C1 segment of cervical spinal cord (tissue), 14 donors: Measurements from ENCODE around the gene OR12D3.
"Not testable (repeated sequence)": the region's sequence is repeated elsewhere in the genome, so short reads cannot be mapped to it uniquely, and the experiment has no call there.

Experiments used
- DNase-seq, 14 donors: peaks; one replicate each; lab custom pipeline; 2025; lab: John Stamatoyannopoulos, UW

The OR12D3 gene, protein sequence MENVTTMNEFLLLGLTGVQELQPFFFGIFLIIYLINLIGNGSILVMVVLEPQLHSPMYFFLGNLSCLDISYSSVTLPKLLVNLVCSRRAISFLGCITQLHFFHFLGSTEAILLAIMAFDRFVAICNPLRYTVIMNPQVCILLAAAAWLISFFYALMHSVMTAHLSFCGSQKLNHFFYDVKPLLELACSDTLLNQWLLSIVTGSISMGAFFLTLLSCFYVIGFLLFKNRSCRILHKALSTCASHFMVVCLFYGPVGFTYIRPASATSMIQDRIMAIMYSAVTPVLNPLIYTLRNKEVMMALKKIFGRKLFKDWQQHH

DNA sequence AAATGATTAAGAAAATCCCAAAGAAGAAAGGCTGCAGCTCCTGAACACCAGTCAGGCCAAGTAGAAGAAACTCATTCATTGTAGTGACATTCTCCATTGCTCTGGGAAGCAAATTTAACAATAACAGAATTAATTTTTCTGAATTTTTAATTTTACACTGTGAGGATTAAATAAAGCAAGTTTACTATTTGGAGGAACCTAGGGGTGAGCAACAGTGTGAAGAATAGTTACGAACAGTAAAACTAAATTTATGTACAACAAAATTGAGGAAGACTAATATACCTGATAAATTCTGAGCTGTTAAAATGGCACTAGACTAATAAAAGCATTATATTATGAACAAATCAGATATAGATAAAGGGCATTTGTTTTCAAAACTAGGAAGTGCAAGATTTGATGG is at the start of gene OR12D3:
Gene OR12D3 (minus strand): TSS at position 101 of the 400 bp plus-strand sequence. CDS start 4 bp downstream, at position 97.
- DNase-seq, result no peak

DNA sequence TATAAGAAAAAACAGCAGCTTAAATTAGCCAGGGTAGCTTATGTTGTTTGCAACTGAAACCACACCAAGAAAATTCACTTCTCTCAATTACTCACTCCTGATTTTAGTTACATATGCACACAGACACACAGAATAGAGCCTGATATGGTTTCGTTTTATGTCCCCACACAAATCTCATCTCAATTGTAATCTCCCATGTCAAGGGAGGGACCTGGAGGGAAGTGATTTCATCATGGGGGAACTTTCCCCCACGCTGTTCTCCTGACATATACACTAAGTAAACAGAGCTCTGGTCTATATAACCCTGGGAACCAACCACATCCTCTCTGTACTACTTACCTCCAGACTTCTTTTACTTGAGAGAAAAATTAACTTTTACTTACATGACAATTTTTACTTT is 49.5 kb upstream of the OR12D3 start:
- no peak for DNase-seq

DNA sequence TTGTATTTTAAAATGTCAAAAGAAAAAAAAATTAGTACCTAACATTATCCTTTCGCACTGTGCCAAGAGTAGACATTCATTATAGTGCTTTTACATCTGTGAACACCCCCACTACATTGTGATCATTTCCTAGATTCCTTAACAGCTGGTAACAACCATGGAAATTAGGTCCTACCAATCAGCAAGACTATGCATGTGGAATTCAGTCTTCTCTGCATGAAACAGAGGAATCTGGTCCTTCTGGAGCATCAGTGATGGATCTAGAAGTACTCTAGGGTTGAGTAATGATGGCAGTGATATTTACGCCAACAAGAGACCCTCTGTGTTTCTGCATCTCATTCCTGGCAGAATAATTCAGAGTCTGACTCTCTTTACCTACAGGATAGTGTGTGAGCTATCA is 49.1 kb upstream of the OR12D3 start:
- DNase-seq, result no peak

DNA sequence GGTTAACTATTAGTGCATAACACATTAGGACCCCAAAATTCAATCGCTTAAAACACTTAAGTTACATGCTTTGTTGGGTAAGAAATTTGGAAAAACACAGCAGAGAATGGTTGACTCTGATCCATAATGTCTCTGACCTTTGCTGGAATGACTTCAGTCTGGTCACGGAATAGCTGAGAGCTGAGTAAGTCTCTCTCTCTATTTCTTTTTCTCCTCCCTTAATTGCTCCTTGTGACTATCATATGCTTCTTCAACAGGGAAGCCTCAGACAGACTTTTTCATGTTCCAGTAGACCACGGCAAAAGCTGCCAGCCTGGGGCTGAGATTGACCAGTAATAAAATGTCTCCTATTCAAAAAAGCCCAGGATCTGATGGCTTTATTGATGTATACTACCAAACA is 44.4 kb upstream of the OR12D3 start:
- DNase-seq, result no peak

DNA sequence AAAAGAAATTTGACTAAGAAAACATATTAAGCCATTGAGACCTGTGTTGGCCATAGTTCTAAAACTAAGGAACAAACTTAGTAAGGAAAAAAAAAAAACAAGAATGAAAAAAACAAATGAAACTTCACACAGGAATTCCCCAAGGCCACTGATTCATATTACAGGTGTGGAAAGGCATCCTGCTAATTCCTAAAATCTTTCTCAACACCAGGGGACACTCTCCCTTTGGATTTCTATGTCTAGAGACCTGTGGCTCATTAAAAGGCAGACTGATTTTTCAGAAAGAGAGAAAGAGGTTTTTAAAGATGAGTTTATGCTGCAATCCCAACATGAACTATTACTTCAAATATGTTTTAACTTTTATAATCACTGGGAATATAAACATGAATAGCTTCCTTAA is 39.5 kb upstream of the OR12D3 start, which contains the start of gene OR12D1:
Gene OR12D1 (plus strand): TSS at position 341 of the 400 bp plus-strand sequence.
- DNase-seq, result no peak

DNA sequence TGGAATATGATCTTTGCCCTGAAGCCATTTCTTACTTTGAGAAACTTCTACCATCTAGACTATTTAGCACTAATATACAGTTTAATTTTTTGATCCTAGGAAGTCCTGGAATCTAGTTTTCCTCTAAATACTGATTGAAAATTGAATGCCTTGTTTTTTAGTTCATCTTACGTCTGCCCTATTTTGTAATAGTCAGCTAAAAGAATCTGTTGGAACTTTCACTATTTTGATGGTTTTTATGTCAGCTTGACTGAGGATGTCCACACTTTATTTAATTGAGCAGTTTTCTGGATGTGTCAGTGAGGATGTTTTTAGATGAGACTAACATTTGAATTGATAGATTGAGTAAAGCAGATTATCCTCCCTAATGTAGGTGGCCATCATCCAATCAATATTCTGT is 28.7 kb upstream of the OR12D3 start:
- no peak for DNase-seq

DNA sequence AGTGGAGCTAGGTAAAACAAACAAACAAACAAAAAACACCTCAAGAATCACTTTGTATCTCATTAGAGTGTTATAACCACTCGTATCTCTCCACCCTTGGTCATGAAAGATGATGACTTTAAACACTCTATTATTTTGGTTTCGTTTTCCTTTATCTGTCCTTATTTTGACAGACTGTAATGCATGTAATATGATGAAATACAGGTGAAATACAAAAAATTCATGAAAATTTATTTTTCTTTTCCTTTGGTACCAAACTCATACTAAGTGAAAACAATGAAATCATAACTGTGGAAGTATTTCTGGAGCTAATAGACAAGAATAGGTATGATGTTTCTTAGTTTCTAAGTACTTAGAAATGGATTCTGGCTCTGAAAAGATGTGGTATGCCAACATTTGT is 24.4 kb upstream of the OR12D3 start:
- DNase-seq, result no peak

DNA sequence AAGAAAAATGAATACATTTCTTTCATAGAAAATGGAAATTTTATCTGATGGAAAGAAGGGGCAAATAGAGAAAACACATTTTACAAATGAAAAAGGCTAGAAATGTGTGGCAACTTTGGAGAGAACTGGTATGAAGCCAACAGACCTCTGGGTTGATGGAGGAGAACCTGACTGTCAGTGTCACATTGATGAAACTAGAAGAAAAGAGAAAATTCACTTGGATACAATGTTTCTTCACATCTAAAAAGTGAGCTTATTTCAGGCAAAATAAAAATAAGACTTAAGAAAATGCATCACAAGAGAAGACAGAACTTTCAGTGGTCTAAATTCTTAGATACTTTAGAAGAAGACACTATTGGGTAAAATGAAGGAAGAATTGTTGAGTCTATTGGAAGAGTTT is 20.2 kb upstream of the OR12D3 start, which contains the start of gene OR12D2:
Gene OR12D2 (plus strand): TSS at position 301 of the 400 bp plus-strand sequence. CDS start 1,069 bp downstream, outside the sequence.
- DNase-seq, result no peak

DNA sequence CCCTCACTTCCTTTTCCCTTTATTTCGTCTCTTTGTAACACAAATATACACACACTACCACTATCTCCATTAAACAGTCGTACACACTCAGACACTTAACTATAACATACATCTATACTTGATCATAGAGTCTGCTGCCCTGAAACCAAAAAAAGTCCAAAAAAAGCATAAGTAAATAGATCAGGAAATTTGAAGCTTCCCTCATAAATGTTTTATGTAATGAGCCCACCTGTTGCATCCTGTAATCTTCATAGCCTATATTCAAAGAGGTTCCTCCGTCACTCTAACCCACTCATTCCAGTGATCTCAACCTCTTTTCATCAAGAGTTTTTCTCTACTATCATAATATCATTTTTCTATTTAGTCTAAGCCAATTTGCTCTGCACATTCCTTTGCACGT is 13.4 kb upstream of the OR12D3 start:
- DNase-seq, result no peak

DNA sequence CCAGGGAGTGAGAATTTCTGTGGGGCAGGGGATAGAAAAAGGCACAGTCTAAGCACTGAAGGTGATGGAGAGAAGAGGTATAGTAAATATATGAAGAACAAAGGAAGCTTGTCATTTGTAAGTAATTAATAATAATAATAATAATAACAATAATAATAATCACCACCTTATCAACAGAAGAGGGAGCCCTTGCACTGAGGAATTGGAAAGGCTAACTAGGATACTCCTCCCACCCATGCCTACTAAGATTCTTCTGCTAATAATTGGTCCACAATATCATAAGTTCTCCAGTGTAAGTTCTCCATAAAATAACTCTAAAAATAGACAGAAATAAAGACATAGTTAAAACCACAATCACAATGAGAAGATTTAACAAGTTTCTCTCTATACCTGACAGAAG is 912 bp upstream of the OR12D3 start:
- no peak for DNase-seq

DNA sequence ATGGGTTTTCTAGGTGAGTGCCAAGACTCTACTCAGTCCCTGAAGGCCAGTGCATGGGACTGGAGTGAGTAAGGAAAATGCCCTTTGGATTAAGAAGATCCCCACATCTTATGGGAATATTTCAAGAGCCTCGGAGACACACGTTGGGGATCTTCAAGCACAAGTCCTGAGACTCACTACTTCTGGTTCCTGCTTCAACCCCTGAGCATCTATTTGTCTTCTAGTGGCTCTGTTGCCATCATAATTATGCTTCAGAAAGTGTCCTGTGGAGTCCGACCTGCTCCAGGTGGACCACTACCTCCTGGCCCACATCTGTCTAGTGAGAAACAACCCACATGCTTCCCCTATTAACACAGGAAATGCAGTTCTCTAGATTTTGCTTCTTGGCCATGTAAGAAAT is 6.3 kb downstream of the OR12D3 start, which contains the start of gene OR5V1:
Gene OR5V1 (minus strand): TSS at position 101 of the 400 bp plus-strand sequence. CDS start 12,670 bp downstream, outside the sequence.
- no peak for DNase-seq

DNA sequence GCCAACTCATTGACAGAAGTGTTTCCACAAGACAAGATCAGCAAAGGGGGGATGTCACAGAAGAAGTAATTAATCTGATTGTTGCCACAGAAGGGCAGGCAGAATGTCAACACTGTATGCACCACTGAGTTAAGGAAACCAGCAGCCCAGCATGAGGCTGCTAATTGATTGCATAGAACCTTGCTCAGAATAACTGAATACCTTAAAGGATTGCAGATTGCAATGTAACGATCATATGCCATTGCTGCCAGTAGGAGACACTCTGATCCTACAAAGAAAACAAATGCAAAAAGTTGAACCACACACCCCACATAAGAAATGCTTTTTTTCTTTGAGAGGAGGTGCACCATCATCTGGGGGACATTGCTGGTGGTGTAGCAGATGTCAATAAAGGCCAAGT is 19.5 kb downstream of the OR12D3 start:
- no peak for DNase-seq

DNA sequence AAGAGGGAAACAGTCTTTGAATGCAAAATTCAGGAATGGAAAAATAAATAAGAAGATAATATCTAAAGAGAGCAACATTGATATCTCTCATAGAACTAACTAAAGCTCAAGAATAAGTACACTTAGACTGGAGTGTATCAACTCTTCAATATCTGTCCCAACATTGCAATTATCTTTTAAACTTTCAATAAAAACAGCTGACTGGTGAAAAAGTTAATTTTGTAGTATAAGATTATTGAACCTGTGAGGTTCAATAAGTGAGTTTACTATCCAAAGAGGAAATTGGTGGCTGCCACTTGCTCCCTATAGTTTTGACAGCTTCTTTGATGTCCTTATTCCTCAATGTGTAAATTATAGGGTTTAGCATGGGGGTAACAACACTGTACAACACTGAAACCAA is 20.1 kb downstream of the OR12D3 start:
- DNase-seq, result no peak

DNA sequence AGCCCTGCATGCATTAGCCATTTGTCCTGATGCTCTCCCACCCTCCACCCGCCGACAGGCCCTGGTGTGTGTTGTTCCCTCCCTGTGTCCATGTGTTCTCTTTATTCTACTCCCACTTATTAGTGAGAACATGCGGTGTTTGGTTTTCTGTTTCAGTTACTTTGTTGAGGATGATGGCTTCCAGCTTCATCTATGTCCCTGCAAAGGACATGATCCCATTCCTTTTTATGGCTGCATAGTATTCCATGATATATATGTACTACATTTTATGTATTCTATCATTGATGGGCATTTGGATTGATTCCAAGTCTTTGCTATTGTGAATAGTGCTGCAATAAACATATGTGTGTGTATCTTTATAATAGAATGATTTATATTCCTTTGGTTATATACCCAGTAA is 25.7 kb downstream of the OR12D3 start:
- DNase-seq, result not testable (repeated sequence)

DNA sequence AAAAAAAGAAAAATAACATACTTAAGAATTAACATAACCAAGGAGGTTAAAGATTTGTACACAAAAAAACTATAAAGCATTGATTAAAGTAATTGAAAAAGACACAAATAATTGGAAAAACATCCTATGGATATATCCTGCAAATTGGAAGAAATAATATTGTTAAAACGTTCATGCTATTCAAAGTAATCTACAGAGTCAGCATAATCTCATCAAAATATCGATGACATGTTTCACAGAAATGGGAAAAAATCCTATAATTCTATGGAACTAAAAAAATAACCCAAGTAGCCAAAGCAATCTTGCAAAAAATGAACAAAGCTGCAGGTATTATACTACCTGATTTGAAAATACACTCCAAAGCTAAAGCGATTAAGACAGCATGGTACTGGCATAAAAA is 29.7 kb downstream of the OR12D3 start:
- DNase-seq, result no peak

DNA sequence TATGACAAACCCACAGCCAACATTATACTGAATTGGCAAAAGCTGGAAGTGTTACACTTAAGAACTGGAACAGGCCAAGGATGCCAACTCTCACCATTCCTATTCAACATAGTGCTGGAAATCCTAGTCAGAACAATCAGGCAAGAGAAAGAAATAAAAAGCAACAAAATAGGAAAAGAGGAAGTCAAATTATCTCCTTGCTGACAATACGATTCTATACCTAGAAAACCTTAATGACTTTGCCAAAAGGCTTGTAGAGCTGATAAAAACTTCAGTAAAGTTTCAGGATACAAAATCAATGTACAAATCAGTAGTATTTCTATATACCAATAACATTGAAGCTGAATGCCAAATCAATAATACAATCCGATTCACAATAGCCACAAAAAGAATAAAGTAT is 38.8 kb downstream of the OR12D3 start:
- DNase-seq, result no peak

DNA sequence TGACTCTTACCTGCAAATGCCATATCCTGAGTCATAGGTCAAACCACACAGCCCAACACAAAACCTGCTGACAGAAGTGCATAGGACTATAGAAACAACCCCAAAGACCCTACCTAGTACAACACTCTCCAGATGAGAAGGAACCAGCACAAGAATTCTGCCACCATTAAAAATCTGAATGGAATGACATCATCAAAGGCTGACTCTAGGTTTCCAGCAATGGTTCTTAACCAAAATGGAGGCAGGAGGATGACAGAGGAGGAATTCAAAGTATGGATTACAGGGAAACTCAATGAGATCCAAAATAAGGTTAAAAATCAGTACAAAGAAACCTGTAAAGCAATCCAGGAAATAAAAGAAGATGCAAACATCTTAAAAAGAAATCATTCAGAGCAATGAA is 42.4 kb downstream of the OR12D3 start:
- DNase-seq, result no peak

DNA sequence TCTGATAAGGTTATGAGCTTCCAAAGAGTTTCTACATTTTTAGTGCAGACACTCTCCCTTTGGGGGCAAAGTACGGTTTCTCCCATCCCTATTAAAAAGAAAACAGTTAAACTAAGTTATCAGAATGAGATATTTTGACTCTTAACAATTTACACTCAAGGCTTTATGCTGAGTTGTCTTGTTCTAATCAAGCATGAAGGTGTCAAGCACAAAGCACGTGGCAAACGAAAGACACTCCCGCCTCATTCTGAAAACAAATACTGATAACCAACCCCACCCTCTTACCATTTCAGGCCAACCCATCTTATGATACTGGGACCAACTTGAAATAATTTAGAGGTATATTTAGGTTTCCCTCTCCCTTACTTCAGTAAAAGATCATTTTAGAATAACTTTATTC is 49.3 kb downstream of the OR12D3 start:
- DNase-seq, result no peak
